NB4 (cell line): ENCODE results near the gene ATOH8.

Source experiments
- DNase-seq: peaks from one replicate; pipeline ENCODE4 v3.0.0; 2010; ENCODE audit warnings: low read depth
- H3K4me3 ChIP-seq: one replicate; pipeline ENCODE4 v1.5.1; 2011; ENCODE audit warnings: mild to moderate bottlenecking, low read depth, low read length, moderate library complexity
- MYC ChIP-seq: IDR thresholded peaks from 2 replicates; pipeline ENCODE4 v1.6.1; 2011; ENCODE audit warnings: low read depth, low read length
- POLR2A ChIP-seq: IDR thresholded peaks from 2 replicates; pipeline ENCODE4 v1.6.1; 2011; ENCODE audit warnings: mild to moderate bottlenecking; ENCODE audit not compliant: insufficient read length; ENCODE audit errors: extremely low read depth
- TF ChIP-seq, protein P1 (sequence below): IDR thresholded peaks from one replicate; pipeline ENCODE4 v1.5.1; 2012; ENCODE audit warnings: low read depth, low read length
- TF ChIP-seq, protein P2 (sequence below): IDR thresholded peaks from 2 replicates; pipeline ENCODE4 v1.6.1; 2011; ENCODE audit warnings: low read depth, low read length

Gene ATOH8

DNA sequence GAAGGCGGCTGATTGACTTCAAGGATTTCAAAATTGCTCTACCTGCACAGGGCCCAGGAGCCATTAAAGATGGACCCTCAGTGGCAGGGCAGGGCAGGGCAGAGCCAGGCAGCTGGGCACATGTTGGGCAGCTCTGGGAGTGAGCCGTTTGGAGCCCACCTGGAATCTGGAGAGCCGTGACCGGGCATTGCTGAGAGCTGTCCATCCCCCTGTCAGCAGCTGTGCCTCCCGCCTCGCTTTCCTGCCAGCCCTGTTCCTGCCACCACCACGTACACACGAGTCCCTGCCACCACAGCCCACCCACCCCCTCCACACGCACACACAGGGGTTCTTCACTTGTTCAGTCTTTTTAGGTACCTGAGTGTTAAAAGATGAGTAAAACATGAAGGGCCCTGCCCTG, 22.9 kb downstream of the ATOH8 start:
- TF ChIP-seq, protein P1, sequence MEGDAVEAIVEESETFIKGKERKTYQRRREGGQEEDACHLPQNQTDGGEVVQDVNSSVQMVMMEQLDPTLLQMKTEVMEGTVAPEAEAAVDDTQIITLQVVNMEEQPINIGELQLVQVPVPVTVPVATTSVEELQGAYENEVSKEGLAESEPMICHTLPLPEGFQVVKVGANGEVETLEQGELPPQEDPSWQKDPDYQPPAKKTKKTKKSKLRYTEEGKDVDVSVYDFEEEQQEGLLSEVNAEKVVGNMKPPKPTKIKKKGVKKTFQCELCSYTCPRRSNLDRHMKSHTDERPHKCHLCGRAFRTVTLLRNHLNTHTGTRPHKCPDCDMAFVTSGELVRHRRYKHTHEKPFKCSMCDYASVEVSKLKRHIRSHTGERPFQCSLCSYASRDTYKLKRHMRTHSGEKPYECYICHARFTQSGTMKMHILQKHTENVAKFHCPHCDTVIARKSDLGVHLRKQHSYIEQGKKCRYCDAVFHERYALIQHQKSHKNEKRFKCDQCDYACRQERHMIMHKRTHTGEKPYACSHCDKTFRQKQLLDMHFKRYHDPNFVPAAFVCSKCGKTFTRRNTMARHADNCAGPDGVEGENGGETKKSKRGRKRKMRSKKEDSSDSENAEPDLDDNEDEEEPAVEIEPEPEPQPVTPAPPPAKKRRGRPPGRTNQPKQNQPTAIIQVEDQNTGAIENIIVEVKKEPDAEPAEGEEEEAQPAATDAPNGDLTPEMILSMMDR, result no peak
- no peak for TF ChIP-seq MYC
- TF ChIP-seq, protein P2, sequence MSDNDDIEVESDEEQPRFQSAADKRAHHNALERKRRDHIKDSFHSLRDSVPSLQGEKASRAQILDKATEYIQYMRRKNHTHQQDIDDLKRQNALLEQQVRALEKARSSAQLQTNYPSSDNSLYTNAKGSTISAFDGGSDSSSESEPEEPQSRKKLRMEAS, result no peak
- no peak for TF ChIP-seq POLR2A
- no peak overlapping the region for H3K4me3 ChIP-seq

DNA sequence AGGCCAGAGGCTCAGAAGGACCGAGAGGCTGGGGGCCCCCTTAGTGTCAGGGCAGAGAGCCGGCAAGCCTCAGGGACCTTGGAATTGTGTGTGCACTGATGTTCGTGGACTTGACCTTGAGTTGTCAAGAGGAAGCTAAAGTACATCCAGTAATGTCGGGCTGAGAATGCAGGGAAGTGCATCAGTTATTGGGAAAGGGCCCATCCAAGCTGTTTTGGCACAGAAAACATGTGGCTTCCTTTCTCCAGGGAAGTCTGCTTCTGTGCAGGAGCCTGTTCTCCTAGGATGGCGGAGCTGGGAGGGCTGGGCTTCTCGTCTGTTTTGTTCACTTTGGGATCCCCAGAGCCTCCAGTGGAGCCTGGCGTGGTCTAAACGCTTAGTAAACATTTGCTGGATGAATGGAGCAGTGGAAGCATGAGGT, 23.7 kb downstream of the ATOH8 start:
- TF ChIP-seq MYC (no peak), POLR2A (no peak)
- TF ChIP-seq, protein P1, result no peak
- TF ChIP-seq, protein P2, result no peak
- DNase-seq, result no peak
- no peak overlapping the region for H3K4me3 ChIP-seq

More for the DNA sequence above, 22.9 kb downstream of the ATOH8 start:
- no peak for DNase-seq

DNA sequence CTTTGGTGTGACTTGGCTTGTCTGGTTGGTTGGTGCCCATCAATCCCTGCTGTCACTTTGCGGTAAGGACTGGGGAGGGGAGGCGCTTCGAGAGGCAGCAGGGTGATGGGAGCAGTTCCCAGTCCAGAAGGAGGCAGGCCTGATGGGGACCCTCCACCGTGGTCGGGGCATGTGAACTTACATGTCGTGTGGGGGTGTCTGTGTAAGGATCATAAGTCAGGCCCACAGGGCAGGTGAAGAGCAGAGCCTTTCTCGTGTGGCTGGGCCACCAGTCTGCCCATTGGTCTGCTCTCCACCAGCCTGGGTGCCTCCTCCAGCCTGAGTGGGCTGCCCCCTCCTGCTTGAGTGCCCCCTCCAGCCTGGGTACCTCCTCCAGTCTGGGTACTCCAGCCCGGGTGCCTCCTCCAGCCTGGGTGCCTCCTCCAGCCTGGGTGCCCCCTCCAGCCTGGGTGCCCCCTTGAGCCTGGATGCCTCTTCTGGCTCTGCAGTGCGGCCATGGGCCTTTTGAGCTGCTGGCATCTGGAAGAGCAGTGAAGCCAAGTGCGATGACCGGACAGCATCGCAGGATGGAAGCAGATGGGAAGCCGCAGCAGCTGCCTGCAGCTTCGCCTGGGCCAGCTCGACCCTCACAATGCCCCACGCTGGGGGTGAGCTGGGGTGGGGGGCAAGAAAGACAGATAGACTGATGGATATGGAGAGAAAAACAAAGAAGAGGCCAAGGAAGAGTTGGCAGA, 25.0 kb downstream of the ATOH8 start:
- no peak for TF ChIP-seq POLR2A
- TF ChIP-seq MYC, result no peak
- TF ChIP-seq, protein P1, result no peak
- no peak overlapping the region for H3K4me3 ChIP-seq
- no peak for DNase-seq

DNA sequence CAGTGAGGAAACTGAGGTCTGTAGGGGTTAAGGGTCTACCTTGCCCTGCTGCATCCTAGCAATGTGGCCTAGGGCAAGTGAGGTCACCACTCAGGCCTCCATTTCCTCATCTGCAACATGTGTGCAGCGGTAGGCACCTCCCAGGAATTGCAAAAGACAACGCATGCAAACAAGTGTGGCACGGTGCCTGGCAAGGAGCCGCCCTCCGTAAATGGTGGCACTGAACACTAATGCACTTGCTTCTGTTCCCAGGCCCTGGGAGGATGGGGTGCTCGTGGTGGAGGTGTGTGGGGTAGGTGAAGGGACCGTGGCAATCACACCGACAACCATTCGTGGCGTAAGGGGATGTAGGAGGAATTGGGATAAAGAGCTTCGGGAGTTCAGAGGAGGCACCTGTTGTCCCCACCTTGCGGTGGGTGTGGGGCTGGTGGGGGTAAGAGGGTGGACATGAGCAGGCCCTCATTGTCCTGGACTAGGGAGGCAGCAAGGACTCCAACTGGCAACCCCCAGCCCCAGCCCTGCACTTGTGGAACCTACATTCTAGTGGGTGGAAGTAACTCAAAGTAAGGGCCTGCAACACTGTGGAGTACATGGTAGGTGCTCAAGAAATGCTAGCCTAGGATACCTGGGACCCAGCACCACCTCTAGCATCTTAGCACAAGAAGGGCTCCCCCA, 26.0 kb downstream of the ATOH8 start:
- TF ChIP-seq MYC, result no peak
- no peak overlapping the region for H3K4me3 ChIP-seq
- no peak for DNase-seq

DNA sequence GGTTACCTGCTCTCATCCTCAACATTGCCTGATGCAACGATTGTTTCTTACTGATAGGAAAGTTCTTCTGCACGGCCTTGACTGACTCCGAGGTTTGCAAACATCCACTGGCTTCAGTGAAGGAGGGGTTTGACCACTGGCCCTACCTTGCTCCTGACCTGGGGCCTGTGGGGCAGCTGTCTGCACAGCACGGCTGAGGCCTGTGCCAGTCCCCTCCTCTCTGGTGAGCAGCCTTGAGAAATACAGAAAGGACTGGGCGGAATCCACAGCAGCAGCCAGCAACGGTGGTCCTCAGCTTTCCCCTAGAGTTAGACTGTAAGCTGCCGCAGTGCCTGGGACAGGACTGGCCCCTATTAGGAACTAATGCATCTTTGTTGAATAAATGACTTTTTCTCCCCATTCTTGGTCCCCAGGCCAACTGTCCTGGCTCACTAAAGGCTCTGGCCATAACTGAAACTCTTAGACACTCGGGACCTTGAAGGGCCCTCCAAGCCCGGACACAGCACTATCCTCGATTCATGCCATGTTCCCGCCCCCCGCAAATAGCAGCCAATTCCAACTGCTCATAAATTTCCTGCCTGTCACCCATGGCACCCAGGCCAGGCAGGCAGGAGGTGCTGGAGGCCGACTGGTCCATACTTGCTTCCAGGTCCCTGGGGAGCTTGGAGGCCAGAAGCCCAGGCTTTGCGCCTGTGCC, 26.7 kb downstream of the ATOH8 start:
- no peak for DNase-seq
- TF ChIP-seq MYC (no peak), POLR2A (no peak)
- TF ChIP-seq, protein P2, result no peak
- TF ChIP-seq, protein P1, result no peak
- no peak overlapping the region for H3K4me3 ChIP-seq

DNA sequence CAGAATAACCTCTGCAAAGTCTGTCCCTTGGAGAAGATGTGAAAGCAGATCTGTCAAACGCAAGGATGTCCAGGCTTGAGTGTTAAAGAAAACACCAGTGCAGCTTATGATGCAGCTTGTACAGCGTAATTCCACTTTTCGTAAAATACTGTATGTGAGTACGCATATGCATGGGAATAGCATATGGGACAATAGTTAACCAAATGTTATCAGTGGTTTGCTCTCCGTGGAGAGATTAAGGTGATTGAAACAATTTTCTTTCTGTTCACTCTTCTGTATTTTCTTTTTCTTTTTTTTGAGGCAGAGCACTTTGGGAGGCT, 27.2 kb downstream of the ATOH8 start:
- H3K4me3 ChIP-seq, result no peak overlapping the region
- DNase-seq, result no peak
- TF ChIP-seq MYC (no peak), POLR2A (no peak)
- TF ChIP-seq, protein P2, result no peak
- TF ChIP-seq, protein P1, result no peak
